GM08714 (cell line): ENCODE measurements around the gene ATP9A.
"Not testable (repeated sequence)": the region's sequence is repeated elsewhere in the genome, so short reads cannot be mapped to it uniquely, and the experiment has no call there.

Source experiments
- H3K4me3 ChIP-seq: fragments of 200-500 bp; sonication (Bioruptor generic); 2 replicates; pipeline ENCODE4 v1.5.1; 2014; ENCODE audit warnings: mild to moderate bottlenecking, low read length, inconsistent platforms
- ZNF274 ChIP-seq: IDR thresholded peaks from 2 replicates; pipeline ENCODE4 v1.6.1; 2012; ENCODE audit warnings: mild to moderate bottlenecking, low read depth, low read length

The ATP9A gene

DNA sequence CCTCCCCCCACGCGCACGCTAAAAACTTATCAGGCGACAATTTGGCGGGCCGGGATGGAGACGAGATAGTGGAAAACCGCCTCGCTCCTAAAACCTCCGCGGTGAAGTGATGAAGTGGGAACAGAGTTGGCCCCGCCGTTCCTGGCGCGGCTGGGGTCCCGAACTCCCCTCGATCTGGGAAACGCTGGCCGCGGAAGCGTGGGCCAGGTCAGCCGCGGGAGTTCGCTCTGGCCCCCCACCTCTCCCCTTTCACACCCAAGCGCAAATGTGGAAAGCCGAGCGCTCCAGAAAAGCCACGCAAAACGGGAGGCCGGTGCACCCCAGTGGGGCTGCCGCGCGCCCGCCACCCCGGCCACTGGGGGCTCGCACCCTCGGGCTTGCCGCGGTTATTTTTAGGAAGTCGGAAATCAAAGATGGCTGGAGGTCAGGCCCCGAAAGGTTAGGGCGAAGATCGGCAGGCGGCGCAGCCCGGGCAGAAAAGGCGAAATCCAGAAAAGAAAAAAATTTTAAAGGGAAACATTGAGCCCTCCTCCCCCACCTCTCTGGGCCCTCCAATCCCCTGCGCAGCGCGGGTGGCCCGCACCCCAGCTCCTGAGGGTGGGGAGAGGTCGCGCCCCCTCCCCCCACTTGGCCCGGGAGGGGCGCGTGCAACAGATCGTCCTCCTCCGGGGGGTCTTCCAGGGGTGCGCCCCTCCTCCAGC, 33.1 kb upstream of the ATP9A start:
- no peak overlapping the region; the same call in 1 of the 2 replicates for H3K4me3 ChIP-seq

GRCh38 chr20:51800872-51801121, 32.6 kb upstream of the ATP9A start:
- TF ChIP-seq ZNF274 = no peak
- H3K4me3 ChIP-seq = no peak overlapping the region; the same call in 1 of the 2 replicates

More for the DNA sequence above, 33.1 kb upstream of the ATP9A start:
- no peak for TF ChIP-seq ZNF274

DNA sequence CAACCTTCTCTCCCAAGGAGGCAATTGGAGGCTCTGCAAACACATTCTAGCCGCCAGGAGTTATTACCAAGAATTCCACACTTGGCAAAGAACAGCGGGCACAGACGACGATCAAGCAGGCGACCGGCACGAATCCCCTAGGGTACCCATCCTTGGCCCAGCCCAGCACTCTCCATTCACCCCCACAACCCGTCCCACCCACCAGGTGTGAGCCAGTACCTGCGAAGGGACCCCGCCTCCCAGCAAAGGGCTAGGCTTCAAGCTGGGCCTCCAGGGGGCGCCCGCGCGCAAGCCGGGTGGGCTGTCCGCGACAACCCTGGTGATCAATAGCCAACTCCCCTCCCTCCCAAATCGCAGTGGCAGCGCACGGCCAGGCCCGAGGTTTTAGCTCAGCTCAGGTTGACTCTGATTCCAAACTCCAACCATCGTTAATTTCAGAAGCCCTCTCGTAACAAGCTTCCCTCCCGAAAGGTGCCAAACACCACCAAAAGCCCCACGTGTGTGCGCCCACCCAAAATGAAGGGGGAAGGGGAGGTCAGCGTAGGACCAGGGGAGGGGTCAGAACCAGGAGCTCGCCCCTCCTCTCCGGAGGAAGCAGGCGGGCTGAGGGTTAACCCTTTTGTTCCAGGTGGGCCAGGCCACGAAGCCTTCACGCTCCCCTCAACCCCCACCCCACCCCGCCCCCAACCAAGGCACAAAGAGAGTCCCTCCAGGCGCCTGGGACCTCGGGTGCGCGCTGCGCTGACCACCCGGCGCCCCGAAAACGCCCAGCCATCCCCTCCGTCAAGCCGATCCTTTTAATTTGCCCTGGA, 32.1 kb upstream of the ATP9A start:
- no peak overlapping the region for H3K4me3 ChIP-seq
- TF ChIP-seq ZNF274 = no peak

DNA sequence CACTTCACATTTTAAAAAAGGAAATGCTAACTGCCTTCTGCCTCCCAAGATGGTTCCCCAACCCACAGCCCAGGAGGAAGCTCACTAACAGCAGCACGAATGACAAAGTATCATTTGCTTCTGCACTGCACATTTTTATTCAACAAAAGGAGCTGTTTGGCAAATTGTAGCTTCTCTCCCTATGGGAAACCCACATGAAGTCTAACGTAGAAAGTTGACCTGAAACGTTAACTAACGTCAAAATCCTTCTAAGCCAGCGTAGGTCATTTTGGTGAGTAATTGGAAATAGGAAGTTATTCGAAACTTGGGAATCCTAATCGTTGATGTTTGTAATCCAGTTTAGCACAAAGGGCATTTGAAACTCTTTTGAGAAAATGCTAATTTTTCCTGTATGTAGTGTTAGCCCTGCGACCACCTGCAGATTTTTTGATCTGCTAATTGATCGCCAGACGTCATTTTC, 31.2 kb upstream of the ATP9A start:
- H3K4me3 ChIP-seq = no peak overlapping the region
- no peak for TF ChIP-seq ZNF274

DNA sequence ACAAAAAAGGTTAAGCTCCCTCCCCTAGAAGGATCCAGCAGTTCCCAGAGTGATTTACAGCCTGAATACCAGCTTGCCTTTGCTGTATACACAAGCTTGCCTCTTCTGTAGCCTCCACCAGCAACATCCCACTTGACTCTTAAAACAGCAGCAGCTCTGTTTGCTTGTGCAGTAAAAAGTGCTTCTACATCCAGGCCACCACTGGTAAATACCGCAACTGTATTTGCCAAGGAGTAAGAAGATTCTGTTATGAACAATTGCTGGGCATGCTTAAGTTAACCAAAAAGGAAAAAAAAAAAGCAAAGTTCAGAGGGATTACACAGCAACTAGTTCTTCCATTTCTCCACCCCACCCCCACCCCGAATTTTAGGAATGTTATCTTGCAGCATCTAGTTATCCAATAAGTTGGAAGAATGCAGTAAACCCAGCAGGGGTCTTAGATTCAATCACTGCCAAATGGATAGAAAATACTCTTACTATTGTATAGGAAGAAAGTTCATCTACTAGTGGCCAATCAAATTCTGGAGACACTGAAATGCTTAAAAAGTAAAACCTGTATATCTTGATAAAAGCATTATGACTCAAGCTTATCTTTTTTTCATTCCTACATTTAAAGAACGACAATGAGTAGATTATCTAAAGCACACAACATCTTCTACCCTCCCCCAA, 29.3 kb upstream of the ATP9A start:
- no peak overlapping the region for H3K4me3 ChIP-seq
- TF ChIP-seq ZNF274 = no peak

DNA sequence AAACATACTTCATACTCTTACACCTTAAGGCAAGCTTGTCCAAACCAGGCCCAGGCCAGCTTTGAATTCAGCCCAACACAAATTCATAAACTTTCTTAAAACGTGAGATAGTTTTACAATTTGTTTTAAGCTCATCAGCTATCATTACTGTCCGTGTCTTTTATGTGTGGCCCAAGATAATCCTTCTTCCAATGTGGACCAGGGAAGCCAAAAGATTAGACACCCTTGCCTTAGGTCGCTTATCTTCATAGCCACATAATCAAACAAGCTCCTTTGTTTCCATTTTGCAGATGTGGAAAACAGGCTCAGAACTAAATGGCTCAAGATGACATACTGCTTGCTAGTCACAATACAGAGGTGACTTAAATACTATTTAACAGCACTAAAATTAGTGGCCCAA, 28.1 kb upstream of the ATP9A start:
- no peak for TF ChIP-seq ZNF274
- no peak overlapping the region for H3K4me3 ChIP-seq

DNA sequence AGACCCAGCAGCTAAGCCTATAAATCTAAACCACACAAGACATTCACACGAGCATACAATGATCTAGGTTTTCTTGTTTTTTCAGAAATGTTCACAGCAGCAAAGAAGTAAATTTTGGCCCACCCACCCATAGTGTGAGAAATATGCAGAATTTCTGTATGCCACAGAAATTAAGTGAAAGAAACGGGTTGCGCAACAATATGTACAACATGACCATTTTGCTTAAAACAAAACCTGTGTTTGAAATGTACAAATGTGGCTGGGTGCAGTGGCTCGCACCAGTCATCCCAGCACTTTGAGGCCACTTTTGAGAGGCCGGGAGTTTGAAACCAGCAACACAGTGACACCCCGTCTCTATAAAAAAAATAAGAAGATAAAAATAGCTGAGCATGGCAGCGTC, 24.8 kb upstream of the ATP9A start:
- H3K4me3 ChIP-seq = no peak overlapping the region
- TF ChIP-seq ZNF274 = no peak

DNA sequence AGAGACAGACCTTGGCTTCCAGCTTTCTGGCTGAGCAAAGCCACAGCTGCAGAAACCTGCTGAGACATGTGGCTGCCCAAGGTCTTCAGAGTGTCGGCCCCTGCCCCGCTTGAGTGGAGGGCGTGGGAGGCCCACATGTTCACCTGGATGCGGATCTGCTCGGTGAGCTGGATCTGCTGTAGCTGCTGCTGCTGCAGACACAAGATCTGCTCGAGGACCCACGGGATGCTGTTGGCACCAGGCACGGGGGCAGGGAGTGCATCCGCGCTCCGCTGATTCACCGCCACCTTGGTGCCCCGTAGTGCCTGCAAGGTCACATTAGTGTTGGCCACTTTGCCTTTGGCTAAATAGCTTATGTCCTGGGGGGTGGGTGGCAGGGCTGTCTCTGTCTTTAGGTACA, 23.4 kb upstream of the ATP9A start:
- H3K4me3 ChIP-seq = no peak overlapping the region
- no peak for TF ChIP-seq ZNF274

- no peak for TF ChIP-seq ZNF274
- no peak overlapping the region for H3K4me3 ChIP-seq
Measured at GRCh38 chr20:51790256-51790655, 22.1 kb upstream of the ATP9A start.

GRCh38 chr20:51789434-51789833, 21.2 kb upstream of the ATP9A start:
- no peak for TF ChIP-seq ZNF274
- no peak overlapping the region for H3K4me3 ChIP-seq

GRCh38 chr20:51788822-51789221, 20.6 kb upstream of the ATP9A start:
- no peak overlapping the region for H3K4me3 ChIP-seq
- no peak for TF ChIP-seq ZNF274

GRCh38 chr20:51784299-51784698, 16.1 kb upstream of the ATP9A start:
- no peak overlapping the region for H3K4me3 ChIP-seq
- no peak for TF ChIP-seq ZNF274

- not testable (repeated sequence) for H3K4me3 ChIP-seq
Measured at GRCh38 chr20:51778229-51778759, 10.1 kb upstream of the ATP9A start.

- H3K4me3 ChIP-seq = no peak overlapping the region
- no peak for TF ChIP-seq ZNF274
Measured at GRCh38 chr20:51775241-51775640, 7.1 kb upstream of the ATP9A start.

DNA sequence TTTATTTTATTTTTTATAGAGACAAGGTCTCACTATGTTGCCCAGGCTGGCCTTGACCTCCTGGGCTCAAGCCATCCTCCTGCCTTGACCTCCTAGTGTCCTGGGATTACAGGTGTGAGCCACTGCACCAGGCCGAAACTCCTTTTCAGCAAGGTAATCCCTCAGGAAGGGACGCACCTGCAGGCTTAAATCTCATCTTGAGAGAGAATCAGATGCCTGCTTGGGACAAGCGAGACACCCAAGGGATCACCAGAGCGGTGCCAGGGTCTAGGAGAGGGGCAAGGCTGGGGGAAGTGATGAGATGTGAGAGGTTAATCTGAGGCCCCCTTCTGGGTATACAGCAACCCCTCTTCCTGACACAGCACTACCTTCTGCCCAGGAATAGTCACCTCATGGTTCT, 4.0 kb upstream of the ATP9A start:
- TF ChIP-seq ZNF274 = no peak
- no peak overlapping the region for H3K4me3 ChIP-seq
